GM21529 (cell line): ENCODE data around the gene VDAC1.

Source experiments
- ATAC-seq: cut with Tn5 transposase; IDR thresholded peaks from one replicate; pipeline ENCODE4 v1.9.1; 2021; ENCODE audit not compliant: unreplicated experiment

VDAC1 gene

GRCh38 chr5:134025786-134026185 is 21.0 kb upstream of the VDAC1 start:
- no peak for ATAC-seq

GRCh38 chr5:134024811-134025210 is 20.0 kb upstream of the VDAC1 start:
- ATAC-seq: no peak

DNA sequence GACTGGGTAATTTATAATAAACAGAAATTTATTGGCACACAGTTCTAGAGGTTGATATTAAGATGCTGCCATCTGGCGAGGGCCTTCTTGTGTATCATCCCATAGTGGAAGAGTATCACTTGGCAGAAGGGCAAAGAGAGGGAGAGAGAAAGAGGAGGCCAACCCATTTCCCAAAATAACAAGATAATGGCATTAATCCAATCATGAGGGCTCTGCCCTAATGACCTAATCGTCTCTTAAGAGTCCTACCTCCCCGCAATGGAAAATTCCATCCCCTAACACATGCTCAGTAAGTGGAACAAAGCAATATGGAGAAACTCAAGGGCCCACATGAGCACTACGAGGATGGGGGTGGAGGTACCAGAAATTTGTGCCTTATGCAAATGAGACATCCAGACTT is 17.6 kb upstream of the VDAC1 start:
- ATAC-seq: no peak

GRCh38 chr5:134020188-134020587 is 15.4 kb upstream of the VDAC1 start:
- no peak for ATAC-seq

- no peak for ATAC-seq
Observed at GRCh38 chr5:134019636-134020035, 14.9 kb upstream of the VDAC1 start.

DNA sequence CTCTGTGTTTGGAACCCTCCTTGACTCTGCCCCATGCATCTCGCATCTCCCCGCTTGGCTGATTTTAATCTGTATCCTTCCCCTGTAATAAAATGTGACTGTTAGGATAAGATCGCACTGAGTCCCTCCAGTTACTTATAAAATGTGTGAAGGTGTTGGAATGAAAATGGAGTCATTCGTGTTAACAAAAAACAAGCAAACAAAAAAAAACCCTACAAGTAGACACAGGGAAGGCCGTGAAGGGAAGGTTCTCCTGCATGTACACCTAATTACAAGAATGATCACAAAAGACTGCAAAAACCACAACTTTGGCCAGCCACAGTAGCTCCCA is 14.2 kb upstream of the VDAC1 start:
- ATAC-seq: no peak

- ATAC-seq: no peak
Observed at GRCh38 chr5:134018154-134018985, 13.6 kb upstream of the VDAC1 start.

- ATAC-seq: no peak
Observed at GRCh38 chr5:134008266-134008749, 3.5 kb upstream of the VDAC1 start.

DNA sequence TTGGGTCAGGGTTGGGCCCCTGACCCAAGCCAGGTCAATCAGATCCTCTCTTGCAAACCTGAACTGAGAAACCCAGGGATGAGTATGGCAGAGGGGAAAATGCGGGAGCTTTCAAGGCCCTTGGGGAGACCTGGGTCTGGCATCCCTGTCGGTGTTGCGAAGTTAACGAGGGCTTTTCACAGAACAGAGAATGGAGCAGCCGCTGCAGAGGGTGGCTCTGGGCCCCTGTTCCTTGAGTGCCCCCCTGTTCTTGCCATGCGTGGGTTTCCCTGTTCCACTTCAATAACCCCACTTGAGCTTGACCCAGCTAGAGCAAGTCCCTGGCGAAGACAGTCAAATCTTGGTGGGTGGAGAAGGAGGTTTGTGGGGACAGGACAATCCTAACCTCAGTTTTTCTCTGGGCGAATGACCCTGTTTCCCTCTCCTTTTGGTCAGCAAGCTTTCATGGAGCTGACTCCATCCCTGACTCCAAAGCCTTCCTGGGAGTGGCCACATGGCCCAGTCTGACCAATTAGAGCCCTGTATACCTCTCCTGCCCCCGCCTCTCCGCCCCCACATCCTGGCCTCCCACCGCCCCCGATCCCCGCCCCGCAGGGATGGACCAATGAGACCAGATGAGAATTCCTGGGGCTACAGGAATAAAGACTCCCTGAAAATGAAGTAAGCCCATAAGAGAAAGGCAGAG is 2.9 kb upstream of the VDAC1 start:
- no peak for ATAC-seq

- no peak for ATAC-seq
Observed at GRCh38 chr5:134006115-134006514, 1.3 kb upstream of the VDAC1 start.

DNA sequence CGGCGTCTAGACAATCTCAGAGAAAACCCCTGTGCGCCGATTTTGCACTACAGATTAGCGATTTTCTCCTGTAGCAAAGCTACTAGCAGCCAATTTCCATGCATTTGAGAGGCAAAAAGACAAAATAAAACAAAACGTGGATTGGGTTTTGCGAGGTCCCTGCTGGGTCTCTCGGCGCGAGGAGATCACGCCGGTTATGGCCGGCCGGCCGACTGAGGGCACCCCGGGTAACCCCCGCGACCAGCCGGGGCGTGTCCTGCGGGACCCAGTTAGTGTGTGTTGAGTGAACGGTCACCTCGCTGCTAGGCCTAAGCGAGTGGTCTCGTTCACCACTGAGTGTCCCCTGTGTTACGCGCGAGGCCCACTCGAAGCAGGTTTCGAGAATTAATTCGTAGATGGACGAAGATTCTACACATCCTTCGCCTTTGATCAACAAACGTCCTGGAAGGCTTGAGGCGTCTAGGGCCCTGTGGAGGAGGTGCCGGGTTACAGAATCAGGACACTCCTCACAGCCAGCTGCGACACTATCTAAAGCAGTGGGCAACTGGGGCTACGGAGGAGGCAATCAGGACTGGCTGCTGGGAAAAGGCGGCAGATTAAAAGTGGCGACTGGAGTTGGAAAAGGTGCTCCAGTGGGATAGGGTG is 764 bp upstream of the VDAC1 start:
- no peak for ATAC-seq

GRCh38 chr5:134003817-134004625 is 754 bp downstream of the VDAC1 start:
- ATAC-seq: peak; percentile 30

DNA sequence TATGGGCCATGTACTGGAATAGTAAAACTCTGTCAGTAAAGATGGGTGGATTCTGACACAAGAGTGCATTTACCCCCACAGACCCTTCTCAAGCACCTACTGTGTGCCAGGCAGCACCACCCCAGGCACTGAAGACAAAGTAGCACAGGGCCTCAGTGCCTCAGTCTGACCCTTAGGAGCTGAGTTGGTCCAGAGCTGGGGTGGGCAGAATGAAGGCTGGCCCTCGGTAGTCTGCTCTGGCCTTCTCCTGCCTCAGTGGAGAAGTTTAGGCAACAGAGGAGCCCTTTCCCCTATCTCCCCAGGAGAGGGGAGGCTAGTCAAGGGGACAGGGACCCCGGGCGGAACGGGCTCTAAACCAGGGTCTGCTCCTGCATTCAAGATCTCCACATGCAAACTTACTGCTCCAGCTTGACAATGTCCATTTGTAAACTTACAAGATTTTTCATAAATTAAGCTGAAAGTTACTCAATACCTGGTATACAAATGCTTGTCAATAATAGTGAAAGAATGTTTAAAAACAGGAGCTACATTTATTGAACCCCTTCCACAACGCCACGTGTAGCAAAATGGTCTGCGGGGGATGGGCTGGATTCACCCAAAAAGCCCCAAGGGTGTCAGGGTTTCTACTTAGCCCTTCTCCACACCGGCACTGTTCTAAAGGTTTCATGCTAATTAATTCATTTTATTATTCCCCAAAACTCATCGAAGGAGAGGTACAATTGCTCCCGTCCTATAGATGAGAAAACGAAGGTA is 1.5 kb downstream of the VDAC1 start:
- no peak for ATAC-seq

GRCh38 chr5:134001938-134002731 is 2.6 kb downstream of the VDAC1 start:
- ATAC-seq: no peak

GRCh38 chr5:134000696-134001453 is 3.9 kb downstream of the VDAC1 start:
- ATAC-seq: no peak

- no peak for ATAC-seq
Observed at GRCh38 chr5:134000091-134000511, 4.7 kb downstream of the VDAC1 start.

DNA sequence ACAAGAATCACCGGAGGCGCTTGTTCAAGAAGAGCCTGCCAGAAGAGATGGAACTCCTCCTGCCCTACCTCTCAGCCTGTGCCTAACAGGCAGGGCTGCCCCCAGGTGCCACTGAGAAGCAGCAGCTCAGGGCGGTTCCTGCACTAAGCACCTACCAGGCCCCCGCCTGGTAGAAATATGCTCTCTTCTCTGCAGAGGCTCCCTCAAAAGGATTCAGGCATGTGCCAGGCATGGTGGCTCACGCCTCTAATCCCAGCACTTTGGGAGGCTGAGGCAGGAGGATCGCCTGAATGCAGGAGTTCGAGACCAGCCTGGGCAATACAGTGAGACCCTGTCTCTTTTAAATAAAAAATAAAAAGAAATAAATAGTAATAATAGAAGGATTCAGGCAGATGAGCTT is 6.0 kb downstream of the VDAC1 start:
- ATAC-seq: no peak

DNA sequence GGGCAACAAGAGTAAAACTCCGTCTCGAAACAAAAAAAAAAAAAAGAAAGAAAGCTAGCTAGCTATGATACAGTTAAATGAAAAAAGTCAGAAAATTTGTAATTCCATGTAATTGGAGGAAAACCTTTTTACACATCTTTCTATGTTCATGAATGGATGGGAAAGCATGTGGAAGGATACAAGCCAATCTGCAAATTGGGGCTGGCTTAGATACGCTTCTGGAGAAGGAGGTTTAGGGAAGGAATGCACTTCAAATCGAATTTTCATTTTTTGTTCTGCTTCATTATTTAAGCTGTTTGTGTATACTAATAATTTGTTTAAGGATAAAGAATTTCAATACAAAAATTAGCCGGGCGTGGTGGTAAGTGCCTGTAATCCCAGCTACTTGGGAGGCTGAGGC is 6.7 kb downstream of the VDAC1 start:
- no peak for ATAC-seq

DNA sequence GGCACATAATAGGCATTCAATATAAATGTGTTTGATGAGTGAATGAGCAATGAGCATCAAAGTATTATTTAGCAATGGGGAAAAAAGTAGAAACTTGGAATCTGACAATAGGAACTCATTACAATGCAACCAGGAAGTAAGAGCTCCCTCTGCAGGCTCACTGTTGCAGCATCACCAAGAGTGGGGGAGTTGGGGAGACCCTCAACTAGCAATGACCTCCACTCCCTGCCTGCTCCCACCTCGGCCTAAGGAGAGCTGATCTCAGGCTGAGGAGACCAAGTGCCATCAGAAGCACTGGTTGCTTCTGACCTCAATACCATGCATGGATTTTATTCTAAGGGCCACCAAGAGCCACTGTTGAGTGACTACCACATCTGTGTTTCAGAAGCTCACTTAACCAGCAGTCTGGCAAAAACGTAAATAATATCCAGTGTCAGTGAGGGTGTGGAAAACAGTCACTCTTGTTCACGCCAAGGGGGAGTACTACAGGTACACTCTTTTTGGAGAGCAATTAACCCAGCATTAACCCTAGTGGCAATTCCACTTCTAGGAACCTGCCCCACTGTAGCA is 8.0 kb downstream of the VDAC1 start:
- no peak for ATAC-seq
